ENCODE data around the gene CACNA1C. TPM values are rescaled to one million over a fixed set of nuclear protein-coding genes. Genes with fewer than 3 reads are reported as not detected.

The CACNA1C gene
- total RNA-seq, 4 donors from 2014 or later, result 2.9 to 5.3 (median 4.3) TPM

- no peak for TF ChIP-seq CTCF (IDR thresholded peaks at IDR 0.05; ENCODE audit: low read depth)
Measured at GRCh38 chr12:2319737-2320506, 267.1 kb downstream of the CACNA1C start.

GRCh38 chr12:2320841-2321240 is 268.1 kb downstream of the CACNA1C start:
- TF ChIP-seq CTCF (IDR thresholded peaks at IDR 0.05; ENCODE audit: low read depth), result no peak

DNA sequence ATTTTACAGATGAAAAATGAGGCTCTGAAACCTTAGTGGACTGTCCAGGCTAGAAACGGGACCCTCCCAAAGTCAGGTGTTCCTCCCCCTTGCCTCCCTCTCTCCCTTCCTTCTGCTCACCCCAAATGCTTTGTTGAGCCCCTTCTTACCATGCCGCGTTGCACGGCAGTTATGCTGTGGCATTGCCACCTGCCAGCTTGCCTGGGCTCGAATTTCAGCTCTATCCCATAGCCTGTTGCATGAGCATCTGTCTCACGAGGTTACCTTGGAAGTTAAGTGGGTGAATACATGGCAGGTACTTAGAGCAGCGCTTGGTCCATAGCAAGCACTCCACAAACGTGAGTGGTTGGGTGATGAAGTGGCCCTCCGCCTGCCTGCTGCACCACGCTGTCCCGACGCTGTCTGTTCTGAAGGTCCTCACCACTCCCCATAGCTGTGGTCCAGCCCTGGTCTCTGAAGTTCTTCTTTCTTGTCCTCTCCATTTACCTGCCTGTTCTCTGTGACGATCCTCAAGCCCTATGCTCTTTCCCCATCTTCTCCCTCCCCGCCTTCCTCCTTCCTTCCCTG is 269.9 kb downstream of the CACNA1C start:
- TF ChIP-seq CTCF (IDR thresholded peaks at IDR 0.05; ENCODE audit: low read depth), result no peak

DNA sequence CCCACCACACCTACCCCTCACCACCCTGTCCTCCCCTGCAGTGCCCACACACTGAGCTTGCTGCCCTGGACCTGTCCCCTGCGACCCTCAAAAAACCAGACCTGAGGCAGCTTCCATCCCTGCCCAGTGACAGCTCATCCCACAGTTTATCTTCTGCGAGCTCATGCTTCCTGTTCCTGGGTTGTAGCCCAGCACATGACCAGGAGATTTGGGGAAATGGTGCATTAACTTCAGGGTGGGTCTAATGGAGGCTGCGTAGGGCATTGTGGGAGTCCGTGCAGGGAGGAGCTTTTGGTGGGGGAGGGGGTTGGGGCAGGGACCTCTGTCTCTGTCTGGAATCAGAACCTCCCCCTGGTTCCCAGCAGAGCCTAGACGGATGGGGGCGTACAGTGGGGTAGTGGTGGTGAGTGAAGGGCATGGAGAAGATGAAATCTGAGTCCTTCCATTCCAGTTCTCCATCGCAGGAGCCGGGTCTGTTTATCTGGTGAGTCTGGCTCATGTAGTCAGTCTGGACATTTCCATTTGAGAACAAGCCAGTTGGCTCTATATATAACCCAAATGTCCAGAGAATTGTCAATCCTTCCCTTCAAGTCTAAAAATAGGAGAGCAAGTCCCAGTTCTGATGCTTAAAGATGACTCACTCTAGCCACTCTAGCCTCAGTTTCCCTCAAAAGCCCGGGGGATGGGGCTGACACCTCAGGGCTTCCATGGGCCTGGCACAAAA is 270.9 kb downstream of the CACNA1C start:
- TF ChIP-seq CTCF (IDR thresholded peaks at IDR 0.05; ENCODE audit: low read depth), result no peak

DNA sequence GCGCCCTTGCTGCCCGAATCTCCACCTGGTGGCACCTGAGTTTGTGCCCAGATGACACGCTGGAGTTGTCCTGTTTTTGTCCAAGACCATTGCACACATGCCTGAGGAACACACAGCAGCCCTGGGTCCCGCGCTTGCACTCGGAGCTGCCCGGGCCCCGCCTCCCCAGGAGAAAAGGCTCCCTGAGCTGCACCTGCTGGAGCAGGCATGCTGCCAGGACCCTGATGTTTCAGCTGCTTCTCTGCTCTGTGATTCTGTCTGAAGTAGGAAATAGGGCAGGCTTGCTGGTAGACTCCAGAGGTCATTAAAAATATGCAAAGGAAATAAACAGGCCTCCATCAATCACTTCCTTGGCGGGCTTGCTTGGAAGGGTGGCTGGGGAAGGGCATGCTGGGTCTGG is 271.6 kb downstream of the CACNA1C start:
- TF ChIP-seq CTCF (IDR thresholded peaks at IDR 0.05; ENCODE audit: low read depth), result no peak

- TF ChIP-seq CTCF (IDR thresholded peaks at IDR 0.05; ENCODE audit: low read depth), result no peak
Measured at GRCh38 chr12:2325519-2325918, 272.7 kb downstream of the CACNA1C start.

DNA sequence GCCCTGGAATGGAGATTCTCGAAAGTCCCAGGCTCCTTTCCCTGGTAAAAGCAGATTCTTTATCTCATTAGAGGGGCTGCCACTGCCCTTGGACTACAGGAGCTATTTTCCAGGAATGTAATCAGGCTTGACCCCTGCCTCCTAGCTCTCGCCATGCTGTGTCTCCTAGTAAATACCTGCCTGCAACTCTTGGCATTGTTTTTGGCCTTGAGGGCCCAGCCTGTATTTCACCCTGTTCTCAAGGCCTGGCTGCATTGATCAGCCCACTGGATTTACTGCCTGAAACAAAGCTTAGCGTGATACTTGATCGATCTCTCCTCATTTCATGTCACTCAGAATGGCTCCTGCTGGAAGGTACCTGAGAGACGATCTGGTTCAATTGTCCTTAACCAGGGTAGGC is 273.7 kb downstream of the CACNA1C start:
- TF ChIP-seq CTCF (IDR thresholded peaks at IDR 0.05; ENCODE audit: low read depth), result no peak
